Fibroblast of pulmonary artery (primary cell): ENCODE data around the gene ZBTB20.
"Not testable (repeated sequence)": the region's sequence is repeated elsewhere in the genome, so short reads cannot be mapped to it uniquely, and the experiment has no call there.

Experiments used
- DNase-seq: peaks from one replicate; pipeline ENCODE4 v3.0.0-alpha.2; 2010; ENCODE audit warnings: low read depth
- H3K4me3 ChIP-seq: replicated peaks from 2 replicates; pipeline ENCODE4 v1.5.1; 2011; ENCODE audit warnings: low read depth, mild to moderate bottlenecking, control low read depth, low read length, moderate library complexity
- CTCF ChIP-seq: IDR thresholded peaks from 2 replicates; pipeline ENCODE4 v1.5.1; 2011; ENCODE audit warnings: mild to moderate bottlenecking, control low read depth, low read length, inconsistent platforms; ENCODE audit errors: missing control alignments

Gene ZBTB20

GRCh38 chr3:114680299-114680698 lies 466.8 kb downstream of the ZBTB20 start:
- no peak for TF ChIP-seq CTCF
- DNase-seq: no peak
- H3K4me3 ChIP-seq: no peak overlapping the region

- H3K4me3 ChIP-seq: not testable (repeated sequence)
Measured at GRCh38 chr3:114679773-114680172, 467.3 kb downstream of the ZBTB20 start.

GRCh38 chr3:114675104-114675503 lies 472.0 kb downstream of the ZBTB20 start:
- no peak overlapping the region for H3K4me3 ChIP-seq
- no peak for DNase-seq
- no peak for TF ChIP-seq CTCF

More at GRCh38 chr3:114679773-114680172, 467.3 kb downstream of the ZBTB20 start:
- DNase-seq: not testable (repeated sequence)

- no peak overlapping the region for H3K4me3 ChIP-seq
- TF ChIP-seq CTCF: no peak
- DNase-seq: no peak
Measured at GRCh38 chr3:114674036-114674435, 473.1 kb downstream of the ZBTB20 start.

GRCh38 chr3:114673481-114673880 lies 473.6 kb downstream of the ZBTB20 start:
- DNase-seq: no peak
- TF ChIP-seq CTCF: no peak
- H3K4me3 ChIP-seq: no peak overlapping the region

- DNase-seq: no peak
- H3K4me3 ChIP-seq: no peak overlapping the region
Measured at GRCh38 chr3:114672692-114673447, 474.2 kb downstream of the ZBTB20 start.

GRCh38 chr3:114671741-114672510 lies 475.2 kb downstream of the ZBTB20 start:
- H3K4me3 ChIP-seq: no peak overlapping the region
- no peak for TF ChIP-seq CTCF
- DNase-seq: no peak

More at GRCh38 chr3:114672692-114673447, 474.2 kb downstream of the ZBTB20 start:
- no peak for TF ChIP-seq CTCF
